NT2/D1 (cell line): ENCODE measurements around the gene ERMARD.

Experiments
- SUZ12 ChIP-seq: IDR thresholded peaks from 2 replicates; pipeline ENCODE4 v1.6.1; 2011; ENCODE audit not compliant: insufficient read length, insufficient read depth; ENCODE audit errors: extremely low read depth
- YY1 ChIP-seq: IDR thresholded peaks from 2 replicates; pipeline ENCODE4 v1.6.1; 2011; ENCODE audit not compliant: insufficient read length, insufficient read depth
- ZNF274 ChIP-seq: IDR thresholded peaks from 2 replicates; pipeline ENCODE4 v1.6.1; 2011; ENCODE audit warnings: mild to moderate bottlenecking, low read depth, low read length

GRCh38 chr6:169786349-169786748, 34.9 kb downstream of the ERMARD start:
- no peak for TF ChIP-seq ZNF274
- no peak for TF ChIP-seq YY1
- TF ChIP-seq SUZ12, result no peak
